ENCODE data around the gene ZC3H18. TPM values are rescaled to one million over a fixed set of nuclear protein-coding genes. Genes with fewer than 3 reads are reported as not detected.

The ZC3H18 gene
- total and polyA plus RNA-seq, 8 donors, result 15.5 to 312 (median 19.0) TPM

GRCh38 chr16:88662222-88662842, 92.1 kb downstream of the ZC3H18 start:
- WGBS, 5 donors, result 1 to 2% (median 1%) methylated on average over 30 to 49 of the region's 49 CpGs
- no peak for DNase-seq
- intact Hi-C loops (cut with DNase I; ENCODE audit: low total_unique reads), result no loop called here

GRCh38 chr16:88662843-88663606, 92.8 kb downstream of the ZC3H18 start, which contains the start of gene MVD:
MVD (minus strand) TSS chr16:88663091; CDS start chr16:88663080, 11 bp downstream.
- intact Hi-C loops (cut with DNase I; ENCODE audit: low total_unique reads), result no loop called here
- H3K4me1 ChIP-seq, result peaks cover 12 to 44% (median 24%) of the 10 kb centered on the region in 4 donors
- no peaks in the 10 kb centered on the region for H3K27me3 ChIP-seq
- H3K4me3 ChIP-seq, result peak within 1 kb of the TSS; percentile 79 to 96 (median 94)
- TF ChIP-seq POLR2A (IDR thresholded peaks at IDR 0.05), result peak in 2 of 4 donors; percentile 32 to 69
- TF ChIP-seq, protein P1, sequence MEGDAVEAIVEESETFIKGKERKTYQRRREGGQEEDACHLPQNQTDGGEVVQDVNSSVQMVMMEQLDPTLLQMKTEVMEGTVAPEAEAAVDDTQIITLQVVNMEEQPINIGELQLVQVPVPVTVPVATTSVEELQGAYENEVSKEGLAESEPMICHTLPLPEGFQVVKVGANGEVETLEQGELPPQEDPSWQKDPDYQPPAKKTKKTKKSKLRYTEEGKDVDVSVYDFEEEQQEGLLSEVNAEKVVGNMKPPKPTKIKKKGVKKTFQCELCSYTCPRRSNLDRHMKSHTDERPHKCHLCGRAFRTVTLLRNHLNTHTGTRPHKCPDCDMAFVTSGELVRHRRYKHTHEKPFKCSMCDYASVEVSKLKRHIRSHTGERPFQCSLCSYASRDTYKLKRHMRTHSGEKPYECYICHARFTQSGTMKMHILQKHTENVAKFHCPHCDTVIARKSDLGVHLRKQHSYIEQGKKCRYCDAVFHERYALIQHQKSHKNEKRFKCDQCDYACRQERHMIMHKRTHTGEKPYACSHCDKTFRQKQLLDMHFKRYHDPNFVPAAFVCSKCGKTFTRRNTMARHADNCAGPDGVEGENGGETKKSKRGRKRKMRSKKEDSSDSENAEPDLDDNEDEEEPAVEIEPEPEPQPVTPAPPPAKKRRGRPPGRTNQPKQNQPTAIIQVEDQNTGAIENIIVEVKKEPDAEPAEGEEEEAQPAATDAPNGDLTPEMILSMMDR (IDR thresholded peaks at IDR 0.05), result peak in 1 of 7 experiments; percentile 10
- peak; percentile 85 to 94 (median 92) for TF ChIP-seq POLR2AphosphoS5 (IDR thresholded peaks at IDR 0.05)
- TF ChIP-seq EP300 (IDR thresholded peaks at IDR 0.05), result no peak
- DNase-seq, result peak; percentile 97 to 100
- 0% methylated on average over 51 to 88 of the region's 88 CpGs for WGBS, 5 donors
- H3K27ac ChIP-seq, result peak within 1 kb of the TSS; percentile 90 to 96 (median 94)
- H3K9me3 ChIP-seq, result no peaks in the 10 kb centered on the region
- H3K36me3 ChIP-seq, result peaks cover 3 to 9% (median 5%) of the 10 kb centered on the region in 4 donors

More at GRCh38 chr16:88662222-88662842, 92.1 kb downstream of the ZC3H18 start:
- no peaks in the 10 kb centered on the region for H3K9me3 ChIP-seq
- peaks cover 3 to 16% (median 12%) of the 10 kb centered on the region in 4 donors for H3K36me3 ChIP-seq
- H3K4me1 ChIP-seq, result peaks cover 12 to 44% (median 24%) of the 10 kb centered on the region in 4 donors
- no peak for TF ChIP-seq POLR2A (IDR thresholded peaks at IDR 0.05)
- TF ChIP-seq EP300 (IDR thresholded peaks at IDR 0.05), result no peak
- TF ChIP-seq POLR2AphosphoS5 (IDR thresholded peaks at IDR 0.05), result no peak
- TF ChIP-seq, protein P1 (IDR thresholded peaks at IDR 0.05), result no peak
- peak overlapping the region; percentile 79 to 96 (median 94) for H3K4me3 ChIP-seq
- no peaks in the 10 kb centered on the region for H3K27me3 ChIP-seq
- peak overlapping the region; percentile 90 to 96 (median 94) for H3K27ac ChIP-seq

DNA sequence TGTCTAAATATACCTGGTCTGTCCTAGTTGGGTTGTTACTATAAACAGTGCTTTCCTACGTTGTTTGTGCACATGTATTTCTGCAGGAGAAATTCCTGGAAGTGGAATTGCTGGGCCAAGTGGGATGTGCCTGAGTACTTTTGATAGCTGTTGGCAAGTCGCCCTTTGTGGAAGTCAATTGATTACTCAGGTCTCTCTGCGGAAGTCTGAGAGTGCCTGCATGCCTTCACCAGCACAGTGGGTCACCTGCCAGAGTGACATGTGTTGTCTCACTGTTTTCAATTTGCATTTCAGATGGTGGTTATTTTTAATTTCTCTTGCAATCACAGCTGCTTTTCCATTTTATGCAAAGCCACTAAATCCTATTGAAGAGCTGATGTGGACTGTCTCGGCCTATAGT, 94.9 kb downstream of the ZC3H18 start:
- DNase-seq, result peak in 1 of 2 donors; percentile 49
- WGBS, 5 donors, result 43 to 73% (median 61%) methylated on average over 4 of the region's 4 CpGs

DNA sequence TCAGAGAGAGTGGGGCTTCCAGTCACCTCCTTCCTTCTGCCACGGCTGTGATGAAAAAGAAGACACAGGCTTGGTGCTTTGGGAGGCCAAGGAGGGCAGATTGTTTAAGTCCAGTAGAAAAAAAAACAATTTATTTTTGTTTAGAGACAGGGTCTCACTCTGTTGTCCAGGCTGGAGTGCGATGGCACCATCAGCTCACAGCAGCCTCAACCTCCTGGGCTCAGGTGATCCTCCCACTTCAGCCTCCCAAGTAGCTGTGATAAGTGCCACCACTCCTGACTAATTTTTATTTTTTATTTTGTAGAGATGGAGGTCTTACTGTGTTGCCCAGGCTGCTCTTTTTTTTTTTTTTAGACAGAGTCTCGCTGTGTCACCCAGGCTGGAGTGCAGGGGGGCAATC, 95.4 kb downstream of the ZC3H18 start:
- peaks cover 12 to 37% (median 24%) of the 10 kb centered on the region in 4 donors for H3K4me1 ChIP-seq
- no peak overlapping the region for H3K27ac ChIP-seq
- H3K36me3 ChIP-seq, result no peaks in the 10 kb centered on the region
- DNase-seq, result no peak
- WGBS, 5 donors, result 88 to 91% (median 88%) methylated on average over 3 of the region's 3 CpGs
- TF ChIP-seq EP300 (IDR thresholded peaks at IDR 0.05) (no peak), POLR2AphosphoS5 (IDR thresholded peaks at IDR 0.05) (no peak)
- intact Hi-C loops (cut with DNase I; ENCODE audit: low total_unique reads), result no loop called here
- no peak overlapping the region for H3K4me3 ChIP-seq
- H3K9me3 ChIP-seq, result no peaks in the 10 kb centered on the region
- H3K27me3 ChIP-seq, result no peaks in the 10 kb centered on the region

More for the DNA sequence above, 94.9 kb downstream of the ZC3H18 start:
- peaks cover 0 to under 1% (median 0%) of the 10 kb centered on the region in 4 donors for H3K36me3 ChIP-seq
- H3K27me3 ChIP-seq, result no peaks in the 10 kb centered on the region
- TF ChIP-seq, protein P1 (IDR thresholded peaks at IDR 0.05), result no peak
- TF ChIP-seq EP300 (IDR thresholded peaks at IDR 0.05) (no peak), POLR2AphosphoS5 (IDR thresholded peaks at IDR 0.05) (peak in 1 of 3 donors; percentile 32), POLR2A (IDR thresholded peaks at IDR 0.05) (no peak)
- no peaks in the 10 kb centered on the region for H3K9me3 ChIP-seq
- H3K27ac ChIP-seq, result no peak overlapping the region
- no peak overlapping the region for H3K4me3 ChIP-seq
- H3K4me1 ChIP-seq, result peaks cover 12 to 41% (median 24%) of the 10 kb centered on the region in 4 donors
- intact Hi-C loops (cut with DNase I; ENCODE audit: low total_unique reads), result no loop called here

Data from stomach (tissue), 9 donors.